Lower leg skin (tissue), 3 donors: ENCODE data around the gene PRICKLE1.

Experiments used
- POLR2A ChIP-seq, 2 donors: fragments of 450-650 bp; IDR thresholded peaks; one replicate each; pipeline ENCODE4 v1.6.1; 2016 to 2017; ENCODE audit warnings: antibody characterized with exemption in 2 of 2, mild to moderate bottlenecking in 1 of 2, moderate library complexity in 1 of 2
- TF ChIP-seq, protein P1 (sequence below), 3 donors: fragments of 450-650 bp; IDR thresholded peaks; one replicate each; pipeline ENCODE4 v1.5.1; 2016; ENCODE audit warnings: antibody characterized with exemption in 3 of 3, mild to moderate bottlenecking in 3 of 3, moderate library complexity in 2 of 3

DNA sequence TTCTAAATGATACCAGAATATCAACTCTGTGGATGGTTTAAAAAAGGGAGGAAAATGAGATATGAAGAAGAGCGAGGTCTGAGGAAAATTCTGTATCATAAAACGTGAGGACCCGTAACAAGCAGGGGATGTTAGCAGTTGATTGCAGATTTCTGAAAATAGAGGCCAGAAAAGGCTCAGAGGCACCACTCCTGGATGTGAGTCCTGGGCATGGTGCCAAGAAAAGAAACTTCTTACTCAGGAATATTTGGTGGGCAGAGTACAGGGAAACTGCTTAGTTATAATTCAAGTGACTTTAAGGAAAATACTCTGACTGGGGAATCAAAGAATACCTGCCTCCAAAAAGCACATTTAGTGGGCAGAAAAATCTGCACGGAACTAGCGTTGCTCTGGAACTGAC is 85.5 kb downstream of the PRICKLE1 start:
- TF ChIP-seq, protein P1, sequence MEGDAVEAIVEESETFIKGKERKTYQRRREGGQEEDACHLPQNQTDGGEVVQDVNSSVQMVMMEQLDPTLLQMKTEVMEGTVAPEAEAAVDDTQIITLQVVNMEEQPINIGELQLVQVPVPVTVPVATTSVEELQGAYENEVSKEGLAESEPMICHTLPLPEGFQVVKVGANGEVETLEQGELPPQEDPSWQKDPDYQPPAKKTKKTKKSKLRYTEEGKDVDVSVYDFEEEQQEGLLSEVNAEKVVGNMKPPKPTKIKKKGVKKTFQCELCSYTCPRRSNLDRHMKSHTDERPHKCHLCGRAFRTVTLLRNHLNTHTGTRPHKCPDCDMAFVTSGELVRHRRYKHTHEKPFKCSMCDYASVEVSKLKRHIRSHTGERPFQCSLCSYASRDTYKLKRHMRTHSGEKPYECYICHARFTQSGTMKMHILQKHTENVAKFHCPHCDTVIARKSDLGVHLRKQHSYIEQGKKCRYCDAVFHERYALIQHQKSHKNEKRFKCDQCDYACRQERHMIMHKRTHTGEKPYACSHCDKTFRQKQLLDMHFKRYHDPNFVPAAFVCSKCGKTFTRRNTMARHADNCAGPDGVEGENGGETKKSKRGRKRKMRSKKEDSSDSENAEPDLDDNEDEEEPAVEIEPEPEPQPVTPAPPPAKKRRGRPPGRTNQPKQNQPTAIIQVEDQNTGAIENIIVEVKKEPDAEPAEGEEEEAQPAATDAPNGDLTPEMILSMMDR (IDR thresholded peaks at IDR 0.05): no peak
- no peak for TF ChIP-seq POLR2A (IDR thresholded peaks at IDR 0.05)
